ENCODE measurements around the gene ISG20L2.

DNA sequence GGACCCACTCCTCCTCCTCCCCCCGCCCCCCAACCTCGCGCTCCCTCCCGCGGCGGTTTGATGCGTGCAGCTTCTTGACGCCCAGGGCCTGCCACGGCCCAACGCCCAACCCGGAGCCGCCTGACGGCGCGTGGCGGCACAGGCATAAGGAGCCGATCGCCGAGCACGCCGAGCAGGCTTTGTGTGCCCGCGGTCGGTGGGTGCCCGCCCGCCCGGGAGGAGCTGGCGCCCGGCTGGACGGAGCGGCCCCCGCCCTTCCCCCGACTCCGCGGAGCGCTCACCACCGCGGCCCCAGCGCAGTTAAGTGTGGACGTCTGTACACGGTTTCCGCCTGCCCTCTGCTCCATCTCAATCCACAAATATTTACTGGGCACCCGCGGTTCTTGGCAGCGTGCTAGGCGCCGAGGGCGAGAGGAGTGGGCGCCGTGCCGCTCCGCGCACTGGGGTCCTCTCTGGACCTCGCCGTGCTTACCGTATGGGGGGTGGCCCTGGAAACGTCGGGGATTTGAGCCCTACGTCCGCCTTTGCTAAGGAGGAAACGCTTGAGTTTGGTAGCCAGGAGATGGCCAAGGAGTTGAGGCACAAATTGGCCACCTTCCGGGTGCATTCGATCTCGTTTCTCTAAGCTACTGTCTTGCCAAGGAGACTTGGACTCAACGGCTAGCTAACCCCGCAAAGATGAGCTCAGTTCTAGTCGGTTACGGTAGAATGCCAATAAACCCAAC, 23.4 kb upstream of the ISG20L2 start:
- no peak for TF ChIP-seq POLR2A (IDR thresholded peaks at IDR 0.05)
- TF ChIP-seq, protein P1, sequence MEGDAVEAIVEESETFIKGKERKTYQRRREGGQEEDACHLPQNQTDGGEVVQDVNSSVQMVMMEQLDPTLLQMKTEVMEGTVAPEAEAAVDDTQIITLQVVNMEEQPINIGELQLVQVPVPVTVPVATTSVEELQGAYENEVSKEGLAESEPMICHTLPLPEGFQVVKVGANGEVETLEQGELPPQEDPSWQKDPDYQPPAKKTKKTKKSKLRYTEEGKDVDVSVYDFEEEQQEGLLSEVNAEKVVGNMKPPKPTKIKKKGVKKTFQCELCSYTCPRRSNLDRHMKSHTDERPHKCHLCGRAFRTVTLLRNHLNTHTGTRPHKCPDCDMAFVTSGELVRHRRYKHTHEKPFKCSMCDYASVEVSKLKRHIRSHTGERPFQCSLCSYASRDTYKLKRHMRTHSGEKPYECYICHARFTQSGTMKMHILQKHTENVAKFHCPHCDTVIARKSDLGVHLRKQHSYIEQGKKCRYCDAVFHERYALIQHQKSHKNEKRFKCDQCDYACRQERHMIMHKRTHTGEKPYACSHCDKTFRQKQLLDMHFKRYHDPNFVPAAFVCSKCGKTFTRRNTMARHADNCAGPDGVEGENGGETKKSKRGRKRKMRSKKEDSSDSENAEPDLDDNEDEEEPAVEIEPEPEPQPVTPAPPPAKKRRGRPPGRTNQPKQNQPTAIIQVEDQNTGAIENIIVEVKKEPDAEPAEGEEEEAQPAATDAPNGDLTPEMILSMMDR (IDR thresholded peaks at IDR 0.05), result peak in 2 of 4 experiments; percentile 25 to 35

All from prostate gland (tissue), 2 donors.